ENCODE data around the gene BEGAIN. TPM values are rescaled to one million over a fixed set of nuclear protein-coding genes. Genes with fewer than 3 reads are reported as not detected.

The BEGAIN gene
- total RNA-seq, 2 donors from 2014 or later = 0.74 to 0.99 TPM

DNA sequence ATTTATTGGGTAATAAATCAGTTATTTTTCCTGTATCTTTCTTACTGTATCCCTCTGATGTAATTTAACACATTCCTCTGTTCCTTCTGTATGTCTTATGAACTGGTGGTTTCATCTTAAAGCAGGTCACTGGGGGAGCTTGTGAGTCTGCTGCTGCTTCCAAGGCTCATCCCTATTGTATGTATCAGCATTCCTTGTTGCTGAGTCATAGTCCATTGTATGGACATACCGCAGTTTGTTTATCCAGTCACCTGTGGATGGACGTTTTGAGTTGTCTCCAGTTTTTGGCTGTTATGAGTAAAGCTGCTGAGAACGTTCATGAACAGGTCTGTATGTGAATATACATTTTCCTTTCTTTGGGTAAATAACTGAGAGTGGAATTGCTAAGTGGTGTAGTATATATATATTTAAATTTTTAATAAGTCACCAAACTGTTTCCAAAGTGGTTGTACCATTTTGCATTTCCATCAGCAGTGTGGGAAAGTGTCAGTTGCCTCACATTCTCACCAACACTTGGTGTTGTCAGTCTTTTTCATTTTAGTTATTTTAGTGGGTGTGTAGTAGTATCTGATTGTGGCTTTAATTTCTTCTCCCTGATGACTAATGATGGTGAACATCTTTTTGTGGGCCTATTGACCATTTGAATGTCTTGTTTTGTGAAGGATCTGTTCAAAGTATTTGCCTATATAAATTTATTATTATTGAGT lies 82.7 kb downstream of the BEGAIN start:
- no peaks in the 10 kb centered on the region for H3K9me3 ChIP-seq
- no peaks in the 10 kb centered on the region for H3K27me3 ChIP-seq
- no peak overlapping the region for H3K4me3 ChIP-seq
- DNase-seq = no peak
- H3K9ac ChIP-seq (ENCODE audit: low read depth in 2 of 2, low read length in 2 of 2) = no peak overlapping the region
- intact Hi-C loops (cut with DNase I) = no loop called here
- H3K27ac ChIP-seq = no peak overlapping the region
- no peaks in the 10 kb centered on the region for H3K4me1 ChIP-seq
- TF ChIP-seq, protein P1, sequence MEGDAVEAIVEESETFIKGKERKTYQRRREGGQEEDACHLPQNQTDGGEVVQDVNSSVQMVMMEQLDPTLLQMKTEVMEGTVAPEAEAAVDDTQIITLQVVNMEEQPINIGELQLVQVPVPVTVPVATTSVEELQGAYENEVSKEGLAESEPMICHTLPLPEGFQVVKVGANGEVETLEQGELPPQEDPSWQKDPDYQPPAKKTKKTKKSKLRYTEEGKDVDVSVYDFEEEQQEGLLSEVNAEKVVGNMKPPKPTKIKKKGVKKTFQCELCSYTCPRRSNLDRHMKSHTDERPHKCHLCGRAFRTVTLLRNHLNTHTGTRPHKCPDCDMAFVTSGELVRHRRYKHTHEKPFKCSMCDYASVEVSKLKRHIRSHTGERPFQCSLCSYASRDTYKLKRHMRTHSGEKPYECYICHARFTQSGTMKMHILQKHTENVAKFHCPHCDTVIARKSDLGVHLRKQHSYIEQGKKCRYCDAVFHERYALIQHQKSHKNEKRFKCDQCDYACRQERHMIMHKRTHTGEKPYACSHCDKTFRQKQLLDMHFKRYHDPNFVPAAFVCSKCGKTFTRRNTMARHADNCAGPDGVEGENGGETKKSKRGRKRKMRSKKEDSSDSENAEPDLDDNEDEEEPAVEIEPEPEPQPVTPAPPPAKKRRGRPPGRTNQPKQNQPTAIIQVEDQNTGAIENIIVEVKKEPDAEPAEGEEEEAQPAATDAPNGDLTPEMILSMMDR (IDR thresholded peaks at IDR 0.05) = no peak
- H3K36me3 ChIP-seq = no peaks in the 10 kb centered on the region

DNA sequence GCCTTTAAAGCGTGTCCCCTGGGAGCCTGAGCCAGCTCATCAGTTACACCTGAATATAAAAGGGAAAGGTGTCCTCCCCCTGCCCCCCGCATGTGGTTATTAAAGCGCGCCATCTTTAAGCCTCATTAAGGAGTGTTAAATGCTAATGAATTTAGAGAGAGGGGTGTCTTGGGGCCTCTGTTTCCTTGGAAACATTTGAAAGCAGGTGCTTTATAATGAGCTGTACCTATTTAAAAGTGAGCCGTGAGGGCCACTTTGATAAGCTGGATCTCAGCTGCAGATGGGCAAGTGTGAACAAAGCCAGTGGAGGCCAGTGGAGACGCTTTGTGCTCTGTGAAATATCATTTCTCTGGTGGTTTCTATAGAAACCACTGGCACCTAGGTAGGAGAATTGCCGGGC lies 84.0 kb downstream of the BEGAIN start:
- TF ChIP-seq, protein P1 (IDR thresholded peaks at IDR 0.05) = no peak
- H3K4me1 ChIP-seq = no peaks in the 10 kb centered on the region
- intact Hi-C loops (cut with DNase I) = no loop called here
- no peaks in the 10 kb centered on the region for H3K27me3 ChIP-seq
- H3K9me3 ChIP-seq = no peaks in the 10 kb centered on the region
- DNase-seq = no peak
- H3K27ac ChIP-seq = no peak overlapping the region
- H3K9ac ChIP-seq (ENCODE audit: low read depth in 2 of 2, low read length in 2 of 2) = no peak overlapping the region
- no peaks in the 10 kb centered on the region for H3K36me3 ChIP-seq
- no peak overlapping the region for H3K4me3 ChIP-seq

DNA sequence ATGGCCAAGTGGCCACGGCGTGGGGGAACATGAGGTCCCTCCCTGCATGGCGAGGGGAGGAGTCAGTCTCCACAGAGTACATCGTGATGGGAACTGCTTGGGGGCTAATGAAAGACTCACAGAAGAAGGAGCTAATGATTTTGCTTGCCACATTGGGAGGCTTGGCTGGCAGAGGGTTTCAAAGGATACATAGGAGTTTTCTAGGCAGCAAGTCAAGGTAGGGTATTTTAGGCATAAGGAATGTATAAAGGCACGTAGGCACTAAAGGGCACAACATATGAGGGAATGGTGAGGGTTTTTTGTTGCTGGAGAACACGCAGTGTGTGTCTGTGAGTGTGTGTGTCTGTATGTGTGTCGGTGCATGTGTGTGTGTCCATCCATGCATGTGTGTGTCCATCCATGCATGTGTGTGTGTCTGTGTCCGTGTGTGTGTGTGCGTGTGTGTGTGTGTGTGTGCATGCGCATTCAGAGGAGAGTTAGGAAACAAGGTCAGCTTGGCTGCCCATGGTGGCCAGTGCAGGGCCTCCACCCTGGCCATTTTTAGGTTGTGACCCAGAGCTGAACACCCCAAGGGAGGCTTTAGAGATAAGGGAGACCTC lies 84.5 kb downstream of the BEGAIN start:
- no peaks in the 10 kb centered on the region for H3K36me3 ChIP-seq
- intact Hi-C loops (cut with DNase I) = no loop called here
- H3K9me3 ChIP-seq = no peaks in the 10 kb centered on the region
- no peak overlapping the region for H3K9ac ChIP-seq (ENCODE audit: low read depth in 2 of 2, low read length in 2 of 2)
- TF ChIP-seq, protein P1 (IDR thresholded peaks at IDR 0.05) = no peak
- DNase-seq = no peak
- no peak overlapping the region for H3K4me3 ChIP-seq
- no peaks in the 10 kb centered on the region for H3K27me3 ChIP-seq
- H3K4me1 ChIP-seq = no peaks in the 10 kb centered on the region
- H3K27ac ChIP-seq = no peak overlapping the region

DNA sequence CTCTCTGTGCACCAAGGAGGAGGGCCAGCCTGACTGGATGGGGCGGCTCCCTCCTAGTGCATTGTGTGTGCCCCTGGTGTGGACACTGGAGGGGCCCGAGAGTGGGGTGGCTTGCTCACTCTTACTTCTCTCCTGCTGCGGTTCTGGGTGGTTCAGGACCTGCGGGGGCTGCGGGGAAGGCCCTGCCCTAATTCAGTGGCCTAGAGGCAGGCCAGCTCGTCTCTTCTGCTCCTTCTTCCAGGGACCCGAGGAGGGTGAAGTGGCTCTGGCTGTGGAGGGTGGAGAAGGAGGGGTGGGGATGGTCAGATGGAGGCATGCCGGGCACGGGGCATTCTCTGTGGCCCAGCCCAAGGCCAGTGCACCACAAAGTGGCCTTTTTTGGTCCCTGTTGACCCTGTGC lies 87.1 kb downstream of the BEGAIN start:
- no peaks in the 10 kb centered on the region for H3K4me1 ChIP-seq
- no peak overlapping the region for H3K9ac ChIP-seq (ENCODE audit: low read depth in 2 of 2, low read length in 2 of 2)
- no peaks in the 10 kb centered on the region for H3K9me3 ChIP-seq
- TF ChIP-seq, protein P1 (IDR thresholded peaks at IDR 0.05) = no peak
- intact Hi-C loops (cut with DNase I) = no loop called here
- no peaks in the 10 kb centered on the region for H3K27me3 ChIP-seq
- H3K27ac ChIP-seq = no peak overlapping the region
- DNase-seq = no peak
- no peaks in the 10 kb centered on the region for H3K36me3 ChIP-seq
- no peak overlapping the region for H3K4me3 ChIP-seq

DNA sequence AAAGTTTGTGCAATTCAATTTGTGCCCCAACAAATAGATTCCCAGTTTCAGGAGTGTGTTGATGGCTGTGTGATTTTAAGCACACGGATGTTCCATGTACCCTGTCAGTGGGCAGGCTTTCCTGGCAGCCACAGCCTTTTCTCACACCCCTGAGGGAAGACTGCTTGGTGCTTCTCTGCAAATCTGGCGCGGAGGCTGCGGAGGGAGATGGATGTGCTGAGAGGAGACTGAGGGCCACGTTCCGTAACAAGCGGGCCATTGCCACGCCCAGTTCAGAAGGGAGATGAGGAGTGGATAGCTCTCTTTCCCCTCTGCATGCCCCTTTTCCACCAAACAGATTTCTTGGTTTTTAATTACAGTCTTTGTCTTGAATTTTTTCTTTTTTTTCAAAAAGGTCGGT lies 89.1 kb downstream of the BEGAIN start:
- TF ChIP-seq, protein P1 (IDR thresholded peaks at IDR 0.05) = no peak
- Histone ChIP-seq H3K27ac (no peak overlapping the region), H3K27me3 (no peaks in the 10 kb centered on the region), H3K4me1 (no peaks in the 10 kb centered on the region), H3K36me3 (no peaks in the 10 kb centered on the region), H3K4me3 (no peak overlapping the region), H3K9me3 (no peaks in the 10 kb centered on the region), H3K9ac (ENCODE audit: low read depth in 2 of 2, low read length in 2 of 2) (no peak overlapping the region)
- DNase-seq = no peak
- intact Hi-C loops (cut with DNase I) = no loop called here
